H1 (cell line): ENCODE results near the gene CYBB. TPM values are rescaled to one million over a fixed set of nuclear protein-coding genes. Genes with fewer than 3 reads are reported as not detected.

Source experiments
- polyA plus RNA-seq, 7 experiments: library from polyadenylated mRNA; depleted of rRNA in 3 of 7; stranded (reverse) in 5 of 7; unstranded in 2 of 7; fragments of >200 nt in 5 of 7; fragments of 200-250 nt in 2 of 7; gene quantifications; 1 replicate in 5 of 7; 2 replicates in 1 of 7; 4 replicates in 1 of 7; pipeline versions ENCODE4 v1.2.1 to v1.2.3, GENCODE V29; 2011 to 2013; ENCODE audit warnings: missing spikeins in 2 of 7, mixed read lengths in 2 of 7
- total RNA-seq: library from RNA; stranded (reverse); fragmentation: NEBNext Ultra II Directional; extraction: Animal tissue kit (Norgen Biotek cat#: 25700); gene quantifications from 2 replicates; pipeline ENCODE4 v1.2.1, GENCODE V29; 2021
- TF ChIP-seq, protein P1 (sequence below): fragments of 300-600 bp; sonication (generic); IDR thresholded peaks from 2 replicates; pipeline ENCODE4 v1.7.1; 2012; ENCODE audit warnings: low read length, moderate library complexity, mild to moderate bottlenecking, inconsistent platforms; ENCODE audit not compliant: insufficient replicate concordance

Gene CYBB
- total and polyA plus RNA-seq, 2 of the 8 experiments (the other 6 are each of a cell fraction or from before 2014, with no cell fraction given), result 0.03 to 0.09 TPM

DNA sequence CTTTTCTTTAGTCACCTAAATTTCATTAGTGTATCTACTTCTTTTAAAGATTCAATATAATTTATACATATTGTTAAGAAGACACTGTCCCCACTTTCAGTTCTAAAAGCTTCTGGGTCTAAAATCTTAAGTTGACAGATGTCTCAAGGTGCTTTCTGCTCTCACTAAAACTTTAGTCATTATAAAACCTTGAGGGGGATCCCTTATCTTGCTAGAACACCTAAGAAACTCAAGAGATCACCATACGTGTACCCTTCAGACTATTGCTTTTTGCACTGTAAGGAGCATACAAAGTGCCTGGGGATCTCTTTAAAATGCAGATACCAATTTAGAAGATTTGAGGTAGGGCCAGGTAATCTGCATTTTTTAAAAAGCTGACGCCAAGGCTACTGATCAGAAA is 30.1 kb downstream of the CYBB start (continued):
- TF ChIP-seq, protein P1, sequence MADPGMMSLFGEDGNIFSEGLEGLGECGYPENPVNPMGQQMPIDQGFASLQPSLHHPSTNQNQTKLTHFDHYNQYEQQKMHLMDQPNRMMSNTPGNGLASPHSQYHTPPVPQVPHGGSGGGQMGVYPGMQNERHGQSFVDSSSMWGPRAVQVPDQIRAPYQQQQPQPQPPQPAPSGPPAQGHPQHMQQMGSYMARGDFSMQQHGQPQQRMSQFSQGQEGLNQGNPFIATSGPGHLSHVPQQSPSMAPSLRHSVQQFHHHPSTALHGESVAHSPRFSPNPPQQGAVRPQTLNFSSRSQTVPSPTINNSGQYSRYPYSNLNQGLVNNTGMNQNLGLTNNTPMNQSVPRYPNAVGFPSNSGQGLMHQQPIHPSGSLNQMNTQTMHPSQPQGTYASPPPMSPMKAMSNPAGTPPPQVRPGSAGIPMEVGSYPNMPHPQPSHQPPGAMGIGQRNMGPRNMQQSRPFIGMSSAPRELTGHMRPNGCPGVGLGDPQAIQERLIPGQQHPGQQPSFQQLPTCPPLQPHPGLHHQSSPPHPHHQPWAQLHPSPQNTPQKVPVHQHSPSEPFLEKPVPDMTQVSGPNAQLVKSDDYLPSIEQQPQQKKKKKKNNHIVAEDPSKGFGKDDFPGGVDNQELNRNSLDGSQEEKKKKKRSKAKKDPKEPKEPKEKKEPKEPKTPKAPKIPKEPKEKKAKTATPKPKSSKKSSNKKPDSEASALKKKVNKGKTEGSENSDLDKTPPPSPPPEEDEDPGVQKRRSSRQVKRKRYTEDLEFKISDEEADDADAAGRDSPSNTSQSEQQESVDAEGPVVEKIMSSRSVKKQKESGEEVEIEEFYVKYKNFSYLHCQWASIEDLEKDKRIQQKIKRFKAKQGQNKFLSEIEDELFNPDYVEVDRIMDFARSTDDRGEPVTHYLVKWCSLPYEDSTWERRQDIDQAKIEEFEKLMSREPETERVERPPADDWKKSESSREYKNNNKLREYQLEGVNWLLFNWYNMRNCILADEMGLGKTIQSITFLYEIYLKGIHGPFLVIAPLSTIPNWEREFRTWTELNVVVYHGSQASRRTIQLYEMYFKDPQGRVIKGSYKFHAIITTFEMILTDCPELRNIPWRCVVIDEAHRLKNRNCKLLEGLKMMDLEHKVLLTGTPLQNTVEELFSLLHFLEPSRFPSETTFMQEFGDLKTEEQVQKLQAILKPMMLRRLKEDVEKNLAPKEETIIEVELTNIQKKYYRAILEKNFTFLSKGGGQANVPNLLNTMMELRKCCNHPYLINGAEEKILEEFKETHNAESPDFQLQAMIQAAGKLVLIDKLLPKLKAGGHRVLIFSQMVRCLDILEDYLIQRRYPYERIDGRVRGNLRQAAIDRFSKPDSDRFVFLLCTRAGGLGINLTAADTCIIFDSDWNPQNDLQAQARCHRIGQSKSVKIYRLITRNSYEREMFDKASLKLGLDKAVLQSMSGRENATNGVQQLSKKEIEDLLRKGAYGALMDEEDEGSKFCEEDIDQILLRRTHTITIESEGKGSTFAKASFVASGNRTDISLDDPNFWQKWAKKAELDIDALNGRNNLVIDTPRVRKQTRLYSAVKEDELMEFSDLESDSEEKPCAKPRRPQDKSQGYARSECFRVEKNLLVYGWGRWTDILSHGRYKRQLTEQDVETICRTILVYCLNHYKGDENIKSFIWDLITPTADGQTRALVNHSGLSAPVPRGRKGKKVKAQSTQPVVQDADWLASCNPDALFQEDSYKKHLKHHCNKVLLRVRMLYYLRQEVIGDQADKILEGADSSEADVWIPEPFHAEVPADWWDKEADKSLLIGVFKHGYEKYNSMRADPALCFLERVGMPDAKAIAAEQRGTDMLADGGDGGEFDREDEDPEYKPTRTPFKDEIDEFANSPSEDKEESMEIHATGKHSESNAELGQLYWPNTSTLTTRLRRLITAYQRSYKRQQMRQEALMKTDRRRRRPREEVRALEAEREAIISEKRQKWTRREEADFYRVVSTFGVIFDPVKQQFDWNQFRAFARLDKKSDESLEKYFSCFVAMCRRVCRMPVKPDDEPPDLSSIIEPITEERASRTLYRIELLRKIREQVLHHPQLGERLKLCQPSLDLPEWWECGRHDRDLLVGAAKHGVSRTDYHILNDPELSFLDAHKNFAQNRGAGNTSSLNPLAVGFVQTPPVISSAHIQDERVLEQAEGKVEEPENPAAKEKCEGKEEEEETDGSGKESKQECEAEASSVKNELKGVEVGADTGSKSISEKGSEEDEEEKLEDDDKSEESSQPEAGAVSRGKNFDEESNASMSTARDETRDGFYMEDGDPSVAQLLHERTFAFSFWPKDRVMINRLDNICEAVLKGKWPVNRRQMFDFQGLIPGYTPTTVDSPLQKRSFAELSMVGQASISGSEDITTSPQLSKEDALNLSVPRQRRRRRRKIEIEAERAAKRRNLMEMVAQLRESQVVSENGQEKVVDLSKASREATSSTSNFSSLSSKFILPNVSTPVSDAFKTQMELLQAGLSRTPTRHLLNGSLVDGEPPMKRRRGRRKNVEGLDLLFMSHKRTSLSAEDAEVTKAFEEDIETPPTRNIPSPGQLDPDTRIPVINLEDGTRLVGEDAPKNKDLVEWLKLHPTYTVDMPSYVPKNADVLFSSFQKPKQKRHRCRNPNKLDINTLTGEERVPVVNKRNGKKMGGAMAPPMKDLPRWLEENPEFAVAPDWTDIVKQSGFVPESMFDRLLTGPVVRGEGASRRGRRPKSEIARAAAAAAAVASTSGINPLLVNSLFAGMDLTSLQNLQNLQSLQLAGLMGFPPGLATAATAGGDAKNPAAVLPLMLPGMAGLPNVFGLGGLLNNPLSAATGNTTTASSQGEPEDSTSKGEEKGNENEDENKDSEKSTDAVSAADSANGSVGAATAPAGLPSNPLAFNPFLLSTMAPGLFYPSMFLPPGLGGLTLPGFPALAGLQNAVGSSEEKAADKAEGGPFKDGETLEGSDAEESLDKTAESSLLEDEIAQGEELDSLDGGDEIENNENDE, result no peak
